ENCODE results near the gene FBXO33.
A peak's percentile ranks its signal among the peaks of the same experiment; 100 is the strongest.

The FBXO33 gene

GRCh38 chr14:39432179-39432618, at the start of gene FBXO33:
TSS of gene FBXO33 (minus strand) at chr14:39432433. CDS start at chr14:39432162, 271 bp downstream.
- peak; percentile 89 to 92 for DNase-seq (ENCODE audit: low read depth in 2 of 2)

GRCh38 chr14:39474416-39474911, 42.2 kb upstream of the FBXO33 start:
- no peak for DNase-seq (ENCODE audit: low read depth in 2 of 2)

- DNase-seq (ENCODE audit: low read depth in 2 of 2) = no peak
Measured at GRCh38 chr14:39472078-39472477, 39.8 kb upstream of the FBXO33 start.

- DNase-seq (ENCODE audit: low read depth in 2 of 2) = no peak
Measured at GRCh38 chr14:39469094-39469710, 37.0 kb upstream of the FBXO33 start.

- DNase-seq (ENCODE audit: low read depth in 2 of 2) = no peak
Measured at GRCh38 chr14:39467889-39468524, 35.8 kb upstream of the FBXO33 start.

- DNase-seq (ENCODE audit: low read depth in 2 of 2) = no peak
Measured at GRCh38 chr14:39459795-39460478, 27.7 kb upstream of the FBXO33 start.

GRCh38 chr14:39456702-39457250, 24.5 kb upstream of the FBXO33 start:
- DNase-seq (ENCODE audit: low read depth in 2 of 2) = no peak

- no peak for DNase-seq (ENCODE audit: low read depth in 2 of 2)
Measured at GRCh38 chr14:39454906-39455539, 22.8 kb upstream of the FBXO33 start.

GRCh38 chr14:39452680-39453079, 20.4 kb upstream of the FBXO33 start:
- no peak for DNase-seq (ENCODE audit: low read depth in 2 of 2)

- DNase-seq (ENCODE audit: low read depth in 2 of 2) = no peak
Measured at GRCh38 chr14:39451811-39452210, 19.6 kb upstream of the FBXO33 start.

GRCh38 chr14:39447175-39447661, 15.0 kb upstream of the FBXO33 start:
- no peak for DNase-seq (ENCODE audit: low read depth in 2 of 2)

GRCh38 chr14:39446131-39446744, 14.0 kb upstream of the FBXO33 start:
- no peak for DNase-seq (ENCODE audit: low read depth in 2 of 2)

- DNase-seq (ENCODE audit: low read depth in 2 of 2) = no peak
Measured at GRCh38 chr14:39442293-39442692, 10.1 kb upstream of the FBXO33 start.

- DNase-seq (ENCODE audit: low read depth in 2 of 2) = no peak
Measured at GRCh38 chr14:39441805-39442204, 9.6 kb upstream of the FBXO33 start.

- DNase-seq (ENCODE audit: low read depth in 2 of 2) = no peak
Measured at GRCh38 chr14:39440975-39441374, 8.7 kb upstream of the FBXO33 start.

- no peak for DNase-seq (ENCODE audit: low read depth in 2 of 2)
Measured at GRCh38 chr14:39435241-39435640, 3.0 kb upstream of the FBXO33 start.

- no peak for DNase-seq (ENCODE audit: low read depth in 2 of 2)
Measured at GRCh38 chr14:39434401-39434800, 2.2 kb upstream of the FBXO33 start.

GRCh38 chr14:39433452-39433813, 1.2 kb upstream of the FBXO33 start:
- DNase-seq (ENCODE audit: low read depth in 2 of 2) = no peak

GRCh38 chr14:39432619-39433451, 602 bp upstream of the FBXO33 start:
- DNase-seq (ENCODE audit: low read depth in 2 of 2) = peak; percentile 60 to 61

- DNase-seq (ENCODE audit: low read depth in 2 of 2) = peak; percentile 23 to 32
Measured at GRCh38 chr14:39431416-39432178, 636 bp downstream of the FBXO33 start.

All from stimulated activated CD4-positive, alpha-beta T cell treated with anti-CD3 and anti-CD28 coated beads, Interleukin-4, amount 100 ng/mL, for 48 hours (primary cell).